ENCODE measurements around the gene FHOD3. TPM values are rescaled to one million over a fixed set of nuclear protein-coding genes. Genes with fewer than 3 reads are reported as not detected.
"Not testable (repeated sequence)": the region's sequence is repeated elsewhere in the genome, so short reads cannot be mapped to it uniquely, and the experiment has no call there.

FHOD3 gene
- polyA plus RNA-seq, 3 donors, result 36.0 to 44.2 (median 39.2) TPM

DNA sequence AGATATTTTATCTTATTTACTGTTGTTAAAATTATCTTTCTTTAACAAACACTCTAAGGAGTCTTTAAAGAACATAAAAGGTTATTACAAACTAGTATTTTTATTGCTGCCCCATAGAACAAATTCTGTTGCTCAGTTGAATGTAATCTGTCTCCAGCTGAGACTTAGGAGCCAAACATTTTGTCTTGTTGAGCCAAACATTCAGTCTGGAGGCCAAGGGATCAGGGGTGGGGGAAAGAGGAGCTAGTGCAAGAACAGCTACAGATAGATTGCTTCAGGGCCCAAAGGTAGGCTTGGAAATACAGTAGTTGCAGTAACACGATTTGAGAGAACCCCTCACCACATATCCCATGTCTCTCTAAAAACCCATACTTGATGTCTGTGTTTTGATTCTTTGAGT is 480.1 kb downstream of the FHOD3 start:
- no peak for DNase-seq

DNA sequence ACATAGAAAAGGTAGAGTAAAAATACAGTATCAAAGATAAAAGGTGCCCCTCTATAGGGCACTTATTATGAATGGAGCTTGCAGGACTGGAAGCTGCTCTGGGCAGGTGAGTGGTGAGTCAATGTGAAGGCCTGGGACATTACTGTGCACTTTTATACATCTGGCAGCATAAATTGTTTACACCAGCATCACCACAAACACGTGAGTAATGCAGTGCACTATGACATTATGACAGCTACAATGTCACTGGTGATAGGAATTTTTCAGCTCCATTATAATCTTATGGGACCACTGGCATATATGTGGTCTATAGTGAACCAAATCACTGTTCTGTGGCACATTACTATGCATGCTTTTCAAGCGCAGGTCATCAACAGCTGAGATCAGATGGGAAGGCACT is 483.2 kb downstream of the FHOD3 start:
- no peak for DNase-seq

DNA sequence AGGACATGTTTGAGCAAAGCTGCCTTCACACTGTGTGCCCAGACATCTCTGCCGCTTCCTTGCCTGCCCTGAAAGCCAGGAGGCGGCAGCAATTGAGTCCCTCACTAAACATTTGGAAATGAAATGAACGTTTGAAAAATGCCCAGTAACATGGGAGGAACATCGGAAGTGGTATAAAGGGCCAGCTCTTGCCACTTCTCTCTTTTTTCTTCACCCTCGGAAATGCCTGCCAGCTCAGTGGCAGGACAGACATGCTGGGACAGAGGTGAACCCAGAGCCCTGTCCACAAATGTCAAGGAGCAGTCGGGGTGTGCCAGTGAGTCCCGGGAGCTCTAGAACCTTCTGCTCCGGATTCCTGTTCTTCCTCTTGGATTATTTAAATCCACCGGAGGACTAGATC is 485.2 kb downstream of the FHOD3 start:
- DNase-seq, result no peak

DNA sequence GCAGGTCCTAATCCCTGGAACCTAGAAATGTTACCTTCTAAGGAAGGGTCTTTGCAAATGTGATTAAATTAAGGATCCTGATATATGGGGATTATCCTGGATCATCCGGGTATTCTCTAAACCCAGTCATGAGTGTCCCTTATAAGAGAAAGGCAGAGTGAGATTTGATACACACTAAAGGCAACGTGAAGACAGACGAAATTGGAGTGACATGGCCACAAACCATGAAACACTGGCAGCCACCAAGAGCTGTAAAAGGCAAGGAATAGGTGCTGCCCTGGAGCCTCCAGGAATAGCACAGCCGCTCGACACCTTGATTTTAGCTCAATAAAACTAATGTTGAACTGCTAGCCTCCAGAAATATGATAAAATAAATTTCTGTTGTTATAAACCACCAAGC is 486.3 kb downstream of the FHOD3 start:
- no peak for DNase-seq

DNA sequence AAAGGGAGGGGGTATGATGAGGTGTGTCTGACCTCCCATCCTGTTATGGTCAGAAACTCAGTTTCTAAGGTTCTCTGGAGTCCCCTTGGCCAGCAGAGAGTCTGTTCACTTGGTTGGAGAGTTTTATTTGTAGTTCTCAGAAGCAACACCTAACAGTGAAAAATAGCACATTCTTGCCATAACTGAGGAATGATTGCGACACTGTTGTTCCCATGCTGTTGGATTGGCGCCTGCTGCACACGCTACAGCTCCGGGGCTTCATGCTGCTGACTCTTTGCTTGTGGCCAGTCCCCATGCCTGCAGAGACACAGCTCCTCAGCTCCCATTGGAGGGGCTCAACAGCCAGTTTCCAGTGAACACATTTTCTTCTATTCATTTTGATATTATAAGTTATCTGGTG is 489.2 kb downstream of the FHOD3 start:
- DNase-seq, result no peak

DNA sequence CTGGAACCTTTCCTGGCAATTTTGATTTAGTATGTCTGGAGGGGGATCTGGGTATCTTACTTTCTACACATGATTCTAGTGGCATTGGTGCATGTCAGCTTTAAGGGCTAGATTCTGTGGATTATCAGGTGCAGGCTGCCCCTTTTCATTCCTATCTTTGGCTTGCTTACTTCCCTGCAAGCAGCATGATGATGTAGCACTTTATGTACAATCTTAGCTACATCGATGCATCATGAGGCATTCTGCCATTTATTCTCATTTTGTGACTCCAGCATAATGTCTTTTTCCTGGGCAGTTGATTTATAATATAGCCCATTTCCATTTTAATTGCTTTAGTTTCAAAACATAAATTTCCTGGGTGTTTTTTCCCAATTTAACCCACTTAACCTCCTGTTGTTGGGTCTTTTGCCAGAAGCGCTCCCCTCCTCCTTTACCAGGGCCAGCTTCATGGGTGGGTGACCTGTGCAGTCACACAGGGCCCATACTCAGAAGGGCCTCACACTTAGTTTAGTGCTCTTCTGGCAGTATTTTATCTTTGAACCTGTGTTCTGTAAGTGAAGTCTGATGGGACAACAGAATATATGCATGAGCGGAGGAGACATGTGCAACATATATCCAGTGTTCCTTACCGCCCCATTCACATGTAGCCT is 495.2 kb downstream of the FHOD3 start:
- no peak for DNase-seq

DNA sequence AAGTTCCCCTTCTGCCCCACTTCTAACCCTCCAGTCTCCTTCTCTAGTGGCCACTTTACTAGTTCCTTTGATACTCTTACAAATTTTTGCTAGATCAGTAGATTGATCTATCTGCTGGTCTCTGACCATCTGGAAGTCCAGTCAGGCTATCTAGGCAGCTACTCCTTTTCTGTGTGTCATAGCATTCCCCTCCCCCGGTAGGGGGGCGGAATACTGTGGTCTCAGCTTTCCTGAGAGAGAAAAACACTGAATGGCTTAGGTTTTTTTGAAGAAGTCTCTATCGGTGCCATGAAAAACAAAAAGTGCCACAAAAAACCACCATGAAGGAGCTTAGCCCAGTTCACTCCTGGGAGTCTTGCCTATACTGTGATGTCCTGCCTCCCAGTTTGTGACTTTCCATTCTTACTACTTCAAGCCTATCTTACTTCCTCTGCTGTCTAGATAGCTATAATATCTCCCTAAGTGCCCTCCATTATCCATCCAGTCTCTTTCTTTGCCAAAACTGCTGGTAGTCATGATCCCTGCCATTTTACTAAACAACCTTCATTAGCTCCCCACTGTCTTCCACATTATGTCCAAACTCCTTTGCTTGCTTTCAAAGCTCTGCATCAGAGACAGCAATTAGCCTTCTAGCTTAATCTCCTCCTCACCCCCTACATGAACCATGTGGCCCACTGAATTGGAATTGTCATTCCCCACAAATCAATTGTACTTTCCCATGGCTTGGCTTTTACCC is 501.4 kb downstream of the FHOD3 start:
- no peak for DNase-seq

DNA sequence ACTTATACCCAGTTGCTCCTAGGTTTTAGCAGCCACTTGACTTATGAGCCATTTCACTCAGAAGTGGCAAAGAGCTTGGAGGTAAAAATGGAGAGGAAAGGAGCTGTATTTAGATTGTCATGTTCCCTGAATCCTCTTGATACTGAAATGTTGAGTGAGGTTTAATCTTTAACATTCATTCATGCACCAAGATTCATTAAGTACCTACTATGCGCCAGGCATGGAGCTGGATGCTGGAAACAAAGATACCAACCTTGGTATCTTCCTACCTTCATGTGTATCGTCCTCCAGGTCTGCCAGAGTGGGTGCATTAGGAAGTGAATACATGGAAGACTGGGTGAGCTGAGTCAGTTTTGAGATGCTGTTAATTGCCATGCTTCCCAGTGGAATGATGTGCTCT is 507.6 kb downstream of the FHOD3 start:
- DNase-seq, result no peak

DNA sequence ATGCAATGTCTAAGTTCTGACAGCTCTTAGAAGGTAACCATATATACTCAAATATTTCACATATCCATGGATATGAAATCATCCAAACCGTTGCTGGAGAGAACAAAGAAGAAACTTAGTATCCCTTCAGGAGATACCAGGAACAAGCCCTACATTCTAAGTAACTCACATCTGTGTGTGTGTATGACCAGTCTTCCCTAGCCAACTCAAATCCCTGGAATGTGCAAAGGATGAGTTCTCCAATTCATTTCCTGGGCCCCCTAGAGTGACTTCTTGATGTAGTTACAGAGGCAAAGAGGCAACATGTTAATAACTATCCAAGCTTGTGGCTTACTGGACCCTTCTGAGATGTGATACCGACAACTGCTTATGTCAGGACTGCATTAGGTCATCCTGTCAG is 511.2 kb downstream of the FHOD3 start:
- DNase-seq, result no peak

DNA sequence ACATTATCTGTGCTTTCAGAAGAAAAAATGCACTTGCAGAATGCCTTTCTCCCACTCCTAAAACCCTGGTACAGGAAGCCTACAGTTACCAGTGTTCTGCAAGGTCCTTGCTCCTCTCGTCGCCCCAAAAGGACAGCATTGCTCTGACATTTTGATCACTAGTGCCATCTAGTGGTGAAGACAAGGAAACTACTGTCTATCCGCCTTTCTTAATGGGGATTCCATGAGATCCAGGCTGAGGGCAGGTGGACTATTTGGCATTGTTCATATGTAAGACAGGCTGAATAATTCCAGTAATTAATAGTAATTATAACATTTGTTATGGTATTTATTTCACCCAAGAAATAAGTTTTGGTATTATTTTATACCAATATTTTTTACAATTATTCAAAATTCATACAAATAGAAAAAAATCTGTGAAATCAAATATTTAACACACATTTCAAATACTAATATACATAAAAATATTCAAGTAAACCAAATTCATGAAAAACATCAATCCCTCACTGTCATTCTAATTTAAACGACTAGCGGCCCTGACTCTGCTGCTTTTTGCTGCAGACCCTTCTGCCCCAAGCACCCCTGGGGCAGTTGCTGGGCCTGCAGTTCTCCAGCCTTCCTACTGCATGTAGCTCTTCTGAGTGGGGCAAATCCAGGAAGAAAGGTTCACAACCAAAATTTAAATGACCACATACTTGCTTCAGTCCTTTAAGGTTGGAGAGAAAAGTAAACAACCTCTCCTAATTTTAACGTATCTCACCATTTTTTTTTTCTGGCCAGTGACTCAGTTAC is 512.3 kb downstream of the FHOD3 start:
- DNase-seq, result peak; percentile 61

DNA sequence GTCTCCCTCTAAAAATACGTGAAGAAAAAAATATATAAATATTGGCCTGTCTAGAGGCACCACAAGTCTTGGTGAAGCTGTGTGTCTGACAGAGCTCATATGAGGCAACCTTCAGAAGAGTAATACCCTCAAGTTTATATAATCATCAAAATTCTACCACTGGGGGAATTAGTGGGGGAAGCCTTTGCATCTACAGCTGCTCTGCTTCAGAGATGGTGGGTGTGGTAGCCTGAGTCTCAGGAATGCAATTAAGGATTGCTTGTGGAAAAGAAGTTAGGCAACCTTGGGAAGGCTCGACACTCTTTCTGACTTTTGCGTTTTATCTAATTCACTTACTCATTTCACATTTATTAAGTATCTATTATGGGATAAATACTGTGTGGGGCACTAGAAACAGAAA is 513.9 kb downstream of the FHOD3 start:
- DNase-seq, result no peak

DNA sequence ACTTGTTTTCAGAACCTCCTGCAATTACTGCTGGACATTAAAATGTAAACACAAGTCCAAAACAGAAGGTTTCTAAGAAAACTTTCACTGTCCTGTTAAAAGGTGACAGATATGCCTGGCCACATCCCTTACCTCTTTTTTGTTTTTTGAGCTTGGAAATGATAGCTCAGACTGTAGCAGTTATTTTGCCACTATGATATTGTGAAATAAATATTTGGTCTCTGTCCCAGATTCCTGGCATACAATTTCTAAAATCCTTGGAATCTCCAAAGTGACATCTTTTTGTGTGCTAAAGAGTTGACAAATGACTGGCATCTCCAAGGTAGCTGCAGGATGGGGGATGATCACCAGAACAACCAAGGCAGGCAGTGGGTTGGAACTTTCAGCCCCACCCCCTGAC is 514.4 kb downstream of the FHOD3 start:
- no peak for DNase-seq

DNA sequence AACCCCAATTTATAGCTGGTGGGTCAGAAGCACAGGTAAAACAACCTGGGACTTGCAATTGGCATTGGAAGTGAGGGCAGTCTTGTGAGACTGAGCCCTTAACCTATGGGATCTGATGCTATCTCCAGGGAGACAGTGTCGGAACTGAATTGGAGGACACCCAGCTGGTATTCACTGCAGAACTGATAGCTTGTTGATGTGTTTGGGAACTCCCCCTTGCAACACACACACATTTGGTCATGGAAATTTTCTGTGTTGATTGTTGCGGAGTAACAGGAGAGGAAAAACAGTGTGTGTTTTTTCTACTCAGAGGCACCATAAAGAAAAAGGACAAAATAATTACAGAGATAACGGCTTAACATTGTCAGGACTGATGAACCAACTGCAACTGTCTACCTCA is 515.2 kb downstream of the FHOD3 start:
- no peak for DNase-seq

DNA sequence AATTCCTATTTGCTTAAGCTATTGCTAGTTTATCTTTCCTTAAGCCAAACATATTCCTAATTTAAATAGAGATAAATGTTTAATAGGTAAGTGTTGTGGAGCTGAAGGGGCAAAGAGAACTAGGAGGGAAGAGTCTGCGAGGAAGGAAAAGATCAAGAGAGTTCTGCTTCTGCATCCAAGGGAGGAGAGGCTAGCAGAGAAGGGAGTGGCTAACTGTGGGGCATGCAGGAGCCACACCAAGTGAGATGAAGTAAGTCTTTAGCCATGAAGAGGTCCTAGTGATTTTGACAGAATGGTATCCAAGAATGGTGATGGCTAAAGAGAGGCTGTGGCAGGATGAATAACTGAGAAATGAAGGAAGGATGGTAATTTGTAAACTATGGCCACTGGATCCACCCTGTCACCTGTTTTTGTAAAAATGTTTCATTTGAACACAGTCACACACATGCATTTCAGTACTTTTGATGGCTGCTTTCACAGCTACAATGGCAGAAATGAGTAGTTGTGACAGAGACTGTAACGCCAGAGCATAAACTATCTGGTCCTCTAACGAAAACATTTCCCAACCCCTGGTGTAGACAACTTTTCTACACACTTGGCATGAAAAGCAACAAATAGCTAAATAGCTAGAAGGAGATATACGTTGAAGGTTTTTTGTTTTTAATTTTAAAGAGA is 515.7 kb downstream of the FHOD3 start:
- DNase-seq, result no peak

DNA sequence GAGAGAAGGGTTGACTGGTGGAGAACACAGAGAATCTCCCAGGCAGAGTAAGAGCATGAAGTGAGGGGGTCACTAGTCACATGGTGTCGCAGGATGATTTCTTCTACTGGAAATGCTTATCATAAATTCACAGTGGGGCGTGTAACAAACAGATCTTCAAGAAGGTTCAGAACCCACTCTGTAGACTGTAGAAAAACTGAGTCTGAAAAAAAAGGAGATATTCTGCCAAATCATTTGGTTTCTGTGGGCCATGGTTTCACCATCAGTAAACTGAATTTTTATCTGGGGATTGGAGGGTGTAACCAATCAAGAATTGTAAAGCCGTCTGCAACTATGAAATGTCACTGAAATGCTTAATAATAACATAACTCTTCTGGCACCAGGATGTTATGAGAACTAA is 516.3 kb downstream of the FHOD3 start:
- DNase-seq, result no peak

DNA sequence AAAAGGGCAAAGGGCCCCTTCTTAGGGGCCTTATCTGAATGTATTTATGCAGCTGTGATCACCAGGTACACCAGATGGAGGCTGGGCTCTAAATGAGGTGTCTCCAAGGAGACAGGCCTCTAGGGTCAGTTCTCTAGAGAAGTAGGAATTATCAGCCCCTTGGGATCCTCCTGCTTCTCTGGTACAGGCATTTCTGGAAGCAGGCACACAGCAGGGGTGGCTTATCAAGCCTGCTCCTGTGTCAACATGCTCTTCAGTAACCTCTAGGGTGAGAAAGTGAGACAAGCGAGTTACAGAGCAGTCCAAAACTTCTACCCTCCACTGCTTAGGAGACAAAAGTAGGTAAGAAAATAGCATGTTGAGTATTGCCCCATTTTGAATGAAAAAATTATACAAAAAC is 517.5 kb downstream of the FHOD3 start:
- DNase-seq, result no peak

DNA sequence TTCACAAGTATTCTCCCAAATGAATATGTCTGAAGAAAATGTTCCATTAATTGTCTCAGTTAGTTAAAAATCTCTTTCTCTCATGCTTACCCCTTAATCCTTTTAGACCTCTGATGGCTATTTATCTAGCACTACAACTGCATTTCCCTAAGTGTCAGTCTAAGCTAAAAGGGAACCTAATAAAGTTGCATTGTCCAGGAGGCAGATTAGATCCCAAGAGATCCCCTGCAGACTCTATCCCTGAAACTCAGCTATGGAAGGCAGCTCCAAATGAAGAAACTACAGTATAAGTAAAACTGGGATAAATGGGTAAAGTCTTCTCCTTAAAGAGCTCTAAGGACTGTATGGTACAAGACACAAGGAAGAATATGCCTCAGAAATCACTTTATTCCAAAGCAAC is 518.6 kb downstream of the FHOD3 start:
- DNase-seq, result not testable (repeated sequence)

DNA sequence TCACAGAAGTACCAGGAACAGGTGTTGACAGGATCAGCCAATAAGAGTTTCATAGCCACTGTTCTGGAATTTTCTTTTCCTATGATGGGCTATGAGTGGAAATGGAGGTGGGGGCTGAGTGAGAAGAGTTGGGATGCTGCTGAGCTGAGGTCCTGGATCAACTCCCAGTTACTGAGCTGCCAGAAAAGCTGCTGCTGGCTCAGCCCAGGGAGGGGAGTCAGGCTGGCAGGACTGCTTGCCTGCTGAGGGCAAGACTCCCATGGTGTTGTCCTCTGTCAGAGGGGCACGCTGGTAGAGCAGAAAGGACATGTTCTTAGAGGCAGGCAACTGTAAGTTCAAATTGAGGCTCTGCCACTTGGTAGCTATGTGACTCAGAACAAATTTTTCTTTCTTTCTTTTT is 519.5 kb downstream of the FHOD3 start:
- DNase-seq, result no peak

DNA sequence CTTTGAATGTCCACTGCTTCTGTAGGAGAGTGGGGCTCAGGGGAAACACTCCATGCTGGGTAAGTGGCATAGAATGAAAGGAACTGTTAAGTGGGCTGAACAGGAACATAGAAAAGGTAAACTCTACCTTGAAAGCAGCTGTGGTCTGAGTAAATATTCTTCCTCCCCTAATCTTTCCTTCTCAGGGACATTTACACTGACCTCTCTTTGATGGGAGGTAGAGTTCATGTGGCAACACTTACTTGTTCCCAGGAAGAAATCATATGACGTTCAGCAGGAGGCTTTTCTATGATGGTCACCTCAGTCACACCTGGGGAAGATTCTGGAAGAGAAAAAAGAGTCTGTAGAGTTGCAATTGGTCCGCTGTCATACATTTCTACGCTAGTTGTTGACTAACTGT is 521.1 kb downstream of the FHOD3 start:
- DNase-seq, result no peak

DNA sequence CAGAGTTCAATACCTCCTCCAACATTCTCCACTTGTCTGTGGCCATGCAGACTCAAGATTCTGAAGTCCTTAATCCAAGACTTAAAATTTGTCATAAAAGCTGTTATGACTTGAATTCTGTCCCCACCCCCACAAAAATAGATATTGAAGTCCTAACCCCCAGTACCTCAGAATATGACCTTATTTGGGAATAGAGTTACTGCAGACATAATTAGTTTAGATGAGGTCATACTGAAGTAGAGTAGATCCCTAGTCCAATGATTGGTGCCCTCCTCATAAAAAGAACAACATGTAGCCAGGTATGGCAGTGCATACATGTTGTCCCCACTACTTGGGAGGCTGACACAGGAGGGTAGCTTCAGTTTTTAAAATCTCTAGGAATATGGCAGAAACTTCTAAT is 522.1 kb downstream of the FHOD3 start:
- DNase-seq, result no peak

DNA sequence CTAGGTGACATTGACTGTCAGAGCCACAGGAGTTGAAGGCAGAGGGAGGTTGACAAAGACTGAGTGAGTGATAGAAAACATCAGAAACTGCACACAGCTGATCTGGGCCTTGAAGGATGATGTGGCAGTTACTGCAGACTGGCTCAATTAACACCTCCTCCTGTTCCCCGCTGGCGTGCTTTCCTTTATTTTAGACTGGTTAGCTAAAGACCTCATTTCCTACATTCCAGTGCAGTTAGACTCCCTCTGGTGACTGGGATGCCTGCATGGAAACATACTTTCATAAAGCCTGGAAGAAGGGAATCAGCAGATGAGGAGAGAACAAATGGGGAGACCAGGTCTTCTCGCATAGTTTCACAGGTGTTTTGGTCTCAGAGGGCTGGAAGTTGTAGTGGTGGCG is 524.2 kb downstream of the FHOD3 start:
- DNase-seq, result no peak

DNA sequence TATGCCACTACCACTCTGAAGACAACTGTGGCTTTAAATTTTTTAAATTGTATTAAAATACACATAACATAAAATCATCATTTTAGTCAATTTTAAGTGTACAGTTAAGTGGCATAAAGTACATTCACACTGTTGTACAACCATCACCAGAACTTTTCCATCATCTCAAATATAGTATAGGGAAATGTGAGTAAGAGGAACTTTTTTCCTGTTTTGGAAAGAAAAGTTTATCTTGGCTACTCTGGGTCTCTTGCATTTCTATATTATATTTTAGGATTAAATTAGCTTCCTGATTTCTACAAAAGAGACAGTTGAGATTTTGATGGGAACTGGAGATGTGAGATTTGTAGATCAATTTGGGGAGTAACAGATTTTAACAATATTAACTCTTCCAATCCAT is 528.0 kb downstream of the FHOD3 start:
- DNase-seq, result no peak

DNA sequence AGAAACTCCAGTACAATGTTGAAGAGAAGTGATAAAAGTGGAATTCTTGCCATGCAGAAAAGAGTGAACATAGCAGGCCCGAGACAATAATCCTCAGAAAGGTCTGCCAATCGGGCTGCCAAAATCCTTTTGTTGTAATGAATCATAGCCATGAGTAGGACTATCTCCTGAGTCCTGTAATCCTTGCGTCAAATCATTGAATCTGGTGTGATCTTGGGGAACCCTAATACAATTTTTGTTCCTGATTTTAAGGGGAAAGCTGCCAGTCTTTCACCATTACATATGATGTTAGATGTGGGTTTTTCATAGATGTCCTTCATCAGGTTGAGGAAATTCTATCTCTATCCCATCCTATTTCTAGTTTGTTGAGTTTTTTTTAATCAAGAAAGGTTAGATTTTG is 529.0 kb downstream of the FHOD3 start:
- no peak for DNase-seq

All from renal pelvis (tissue), 4 donors.